Type B pancreatic cell (in vitro differentiated cells): ENCODE results near the gene FOXN3. TPM values are rescaled to one million over a fixed set of nuclear protein-coding genes. Genes with fewer than 3 reads are reported as not detected.
"Not testable (repeated sequence)": the region's sequence is repeated elsewhere in the genome, so short reads cannot be mapped to it uniquely, and the experiment has no call there.

Experiments used
- DNase-seq: peaks from one replicate; pipeline ENCODE4 v3.0.0; 2021; ENCODE audit warnings: mixed read lengths; ENCODE audit not compliant: unreplicated experiment; ENCODE audit errors: extremely low spot score
- H3K27ac Mint-ChIP-seq: 2 replicates; pipeline ENCODE4 v1.8.0; 2021; ENCODE audit warnings: mild to moderate bottlenecking, mixed read lengths
- H3K27me3 Mint-ChIP-seq: 2 replicates; pipeline ENCODE4 v1.8.0; 2021; ENCODE audit warnings: mixed read lengths
- H3K36me3 Mint-ChIP-seq: 2 replicates; pipeline ENCODE4 v1.8.0; 2021; ENCODE audit warnings: mixed read lengths
- H3K4me1 Mint-ChIP-seq: one replicate; pipeline ENCODE4 v1.8.0; 2021; ENCODE audit warnings: mixed read lengths; ENCODE audit not compliant: unreplicated experiment
- H3K4me3 Mint-ChIP-seq: 2 replicates; pipeline ENCODE4 v1.8.0; 2021; ENCODE audit warnings: mild to moderate bottlenecking, mixed read lengths
- H3K9me3 Mint-ChIP-seq: 2 replicates; pipeline ENCODE4 v1.8.0; 2021; ENCODE audit warnings: mixed read lengths
- CTCF ChIP-seq: fragments of 200-600 bp; sonication (generic); conservative IDR thresholded peaks from 2 replicates; pipeline ENCODE4 v1.5.0; 2021; ENCODE audit warnings: antibody characterized with exemption, mild to moderate bottlenecking
- total RNA-seq: library from RNA; stranded (reverse); gene quantifications from 2 replicates; pipeline ENCODE4 v1.2.1, GENCODE V29; 2021; ENCODE audit warnings: low replicate concordance

Gene FOXN3
- total RNA-seq, 1 donor from 2014 or later, result 73.5 TPM

GRCh38 chr14:89255012-89255411, 162.0 kb downstream of the FOXN3 start:
- H3K4me3 Mint-ChIP-seq, result no peak overlapping the region
- H3K27me3 Mint-ChIP-seq, result no peaks in the 10 kb centered on the region
- TF ChIP-seq CTCF, result no peak
- H3K4me1 Mint-ChIP-seq, result peaks cover 31% of the 10 kb centered on the region
- DNase-seq, result no peak
- H3K36me3 Mint-ChIP-seq, result peaks cover 20% of the 10 kb centered on the region
- no peak overlapping the region for H3K27ac Mint-ChIP-seq
- no peaks in the 10 kb centered on the region for H3K9me3 Mint-ChIP-seq

- DNase-seq, result no peak
- peaks cover 33% of the 10 kb centered on the region for H3K4me1 Mint-ChIP-seq
- no peaks in the 10 kb centered on the region for H3K9me3 Mint-ChIP-seq
- no peak for TF ChIP-seq CTCF
- H3K4me3 Mint-ChIP-seq, result no peak overlapping the region
- H3K27ac Mint-ChIP-seq, result no peak overlapping the region
- peaks cover 23% of the 10 kb centered on the region for H3K36me3 Mint-ChIP-seq
- no peaks in the 10 kb centered on the region for H3K27me3 Mint-ChIP-seq
These were observed 162.7 kb downstream of the FOXN3 start for GRCh38 chr14:89254166-89254909.

GRCh38 chr14:89252887-89253532, 164.0 kb downstream of the FOXN3 start:
- Mint-ChIP-seq H3K9me3 (no peaks in the 10 kb centered on the region), H3K4me3 (no peak overlapping the region), H3K27ac (no peak overlapping the region), H3K4me1 (peaks cover 39% of the 10 kb centered on the region), H3K36me3 (peaks cover 26% of the 10 kb centered on the region), H3K27me3 (no peaks in the 10 kb centered on the region)
- DNase-seq, result no peak
- peak; percentile 32 for TF ChIP-seq CTCF

- H3K9me3 Mint-ChIP-seq, result no peaks in the 10 kb centered on the region
- no peak overlapping the region for H3K4me3 Mint-ChIP-seq
- no peak for TF ChIP-seq CTCF
- peaks cover 21% of the 10 kb centered on the region for H3K36me3 Mint-ChIP-seq
- peaks cover 35% of the 10 kb centered on the region for H3K4me1 Mint-ChIP-seq
- no peak for DNase-seq
- H3K27ac Mint-ChIP-seq, result peak overlapping the region; percentile 48
- no peaks in the 10 kb centered on the region for H3K27me3 Mint-ChIP-seq
These were observed 166.0 kb downstream of the FOXN3 start for GRCh38 chr14:89251061-89251460.

GRCh38 chr14:89250655-89250975, 166.4 kb downstream of the FOXN3 start:
- not testable (repeated sequence) for DNase-seq, H3K4me3 Mint-ChIP-seq, H3K27me3 Mint-ChIP-seq, H3K9me3 Mint-ChIP-seq
- peaks cover 33% of the 10 kb centered on the region for H3K4me1 Mint-ChIP-seq
- peak overlapping the region; percentile 48 for H3K27ac Mint-ChIP-seq
- H3K36me3 Mint-ChIP-seq, result peaks cover 21% of the 10 kb centered on the region

GRCh38 chr14:89249972-89250654, 166.9 kb downstream of the FOXN3 start:
- H3K9me3 Mint-ChIP-seq, result no peaks in the 10 kb centered on the region
- DNase-seq, result no peak
- H3K4me1 Mint-ChIP-seq, result peaks cover 33% of the 10 kb centered on the region
- no peak for TF ChIP-seq CTCF
- no peak overlapping the region for H3K27ac Mint-ChIP-seq
- H3K36me3 Mint-ChIP-seq, result peaks cover 21% of the 10 kb centered on the region
- H3K4me3 Mint-ChIP-seq, result no peak overlapping the region
- H3K27me3 Mint-ChIP-seq, result no peaks in the 10 kb centered on the region
